Mesenchymal stem cell (in vitro differentiated cells and primary cell): ENCODE measurements around the gene FAM228B.

Source experiments
- DNase-seq: peaks from one replicate; pipeline ENCODE4 v3.0.0-alpha.2; 2013
- H2AFZ ChIP-seq: one replicate; pipeline ENCODE4 v1.6.1; 2013; ENCODE audit warnings: low read depth, mild to moderate bottlenecking, control low read depth, inconsistent platforms, low read length, moderate library complexity
- H2AK5ac ChIP-seq: 2 replicates; pipeline ENCODE4 v1.6.1; 2013; ENCODE audit warnings: low read length, moderate library complexity, mild to moderate bottlenecking, inconsistent platforms; ENCODE audit not compliant: severe bottlenecking
- H2BK120ac ChIP-seq: one replicate; pipeline ENCODE4 v1.6.1; 2013; ENCODE audit warnings: low read depth, mild to moderate bottlenecking, inconsistent platforms, low read length, moderate library complexity
- H2BK12ac ChIP-seq, 2 experiments: one replicate each; pipeline ENCODE4 v1.6.1; 2013; ENCODE audit warnings: inconsistent platforms in 2 of 2, low read length in 2 of 2, mild to moderate bottlenecking in 2 of 2, moderate library complexity in 2 of 2, control low read depth in 1 of 2
- H2BK15ac ChIP-seq: one replicate; pipeline ENCODE4 v1.6.1; 2013; ENCODE audit warnings: mild to moderate bottlenecking, low read depth, inconsistent platforms; ENCODE audit not compliant: poor library complexity, severe bottlenecking
- H2BK5ac ChIP-seq: 2 replicates; pipeline ENCODE4 v1.6.1; 2013; ENCODE audit warnings: low read depth, mild to moderate bottlenecking, low read length, control low read depth, inconsistent platforms; ENCODE audit not compliant: poor library complexity, severe bottlenecking
- H3K14ac ChIP-seq, 2 experiments: one replicate each; pipeline ENCODE4 v1.6.1; 2013; ENCODE audit warnings: inconsistent platforms in 2 of 2, low read length in 2 of 2, control low read depth in 1 of 2, mild to moderate bottlenecking in 1 of 2, moderate library complexity in 1 of 2
- H3K18ac ChIP-seq, 2 experiments: one replicate each; pipeline ENCODE4 v1.6.1; 2013; ENCODE audit warnings: inconsistent platforms in 2 of 2, low read length in 2 of 2, control low read depth in 1 of 2, low read depth in 1 of 2, mild to moderate bottlenecking in 1 of 2
- H3K23ac ChIP-seq, 2 experiments: one replicate each; pipeline ENCODE4 v1.6.1; 2013; ENCODE audit warnings: inconsistent platforms in 2 of 2, low read length in 2 of 2, mild to moderate bottlenecking in 2 of 2, moderate library complexity in 2 of 2, control low read depth in 1 of 2
- H3K27ac ChIP-seq: 2 replicates; pipeline ENCODE4 v1.5.1; 2013; ENCODE audit warnings: mild to moderate bottlenecking, moderate library complexity, low read length, control low read depth, inconsistent platforms; ENCODE audit not compliant: poor library complexity, severe bottlenecking
- H3K27me3 ChIP-seq, 2 experiments: 2 replicates each; pipeline versions ENCODE4 v1.6.1 to v1.7.0; 2013; ENCODE audit warnings: low read length in 2 of 2, mild to moderate bottlenecking in 2 of 2, moderate library complexity in 2 of 2, control low read depth in 1 of 2, inconsistent platforms in 1 of 2; ENCODE audit not compliant: control insufficient read depth in 1 of 2, insufficient read depth in 1 of 2
- H3K36me3 ChIP-seq, 2 experiments: 2 replicates each; pipeline versions ENCODE4 v1.6.1 to v1.7.0; 2013; ENCODE audit warnings: low read length in 2 of 2, control low read depth in 1 of 2, inconsistent platforms in 1 of 2, low read depth in 1 of 2, mild to moderate bottlenecking in 1 of 2; ENCODE audit not compliant: insufficient read depth in 2 of 2, control insufficient read depth in 1 of 2
- H3K4ac ChIP-seq, 2 experiments: one replicate each; pipeline ENCODE4 v1.6.1; 2013; ENCODE audit warnings: inconsistent platforms in 2 of 2, low read length in 2 of 2, mild to moderate bottlenecking in 2 of 2, moderate library complexity in 2 of 2, control low read depth in 1 of 2, low read depth in 1 of 2
- H3K4me1 ChIP-seq: 2 replicates; pipeline ENCODE4 v1.6.1; 2013; ENCODE audit warnings: low read depth, low read length, control low read depth; ENCODE audit not compliant: control insufficient read depth, insufficient read depth
- H3K4me2 ChIP-seq: 2 replicates; pipeline ENCODE4 v1.6.1; 2013; ENCODE audit warnings: low read length, mild to moderate bottlenecking, inconsistent platforms; ENCODE audit not compliant: poor library complexity, severe bottlenecking
- H3K4me3 ChIP-seq, 2 experiments: 2 replicates each; pipeline versions ENCODE4 v1.5.1 to v1.7.0; 2013; ENCODE audit warnings: low read length in 2 of 2, mild to moderate bottlenecking in 2 of 2, control low read depth in 1 of 2, low read depth in 1 of 2; ENCODE audit not compliant: insufficient read depth in 1 of 2
- H3K79me1 ChIP-seq: replicated peaks from 2 replicates; pipeline ENCODE4 v1.6.1; 2013; ENCODE audit warnings: mild to moderate bottlenecking, control low read depth, low read length, inconsistent platforms; ENCODE audit not compliant: poor library complexity, severe bottlenecking
- H3K9ac ChIP-seq: 2 replicates; pipeline ENCODE4 v1.7.0; 2013; ENCODE audit warnings: mild to moderate bottlenecking, low read length, moderate library complexity
- H3K9me3 ChIP-seq: 2 replicates; pipeline ENCODE4 v1.7.0; 2013; ENCODE audit warnings: mild to moderate bottlenecking, low read length; ENCODE audit not compliant: control insufficient read depth
- H4K8ac ChIP-seq: one replicate; pipeline ENCODE4 v1.6.1; 2013; ENCODE audit warnings: inconsistent platforms, mild to moderate bottlenecking, low read length, moderate library complexity
- H4K91ac ChIP-seq: one replicate; pipeline ENCODE4 v1.6.1; 2013; ENCODE audit warnings: mild to moderate bottlenecking, low read length, inconsistent platforms
- WGBS: methylation state at CpG from one replicate; pipeline ENCODE4 v1.1.7; 2013; ENCODE audit warnings: mixed read lengths; 5-methylcytosine and 5-hydroxymethylcytosine counted together

The FAM228B gene

GRCh38 chr2:24158131-24158530, 34.9 kb downstream of the FAM228B start:
- Histone ChIP-seq H3K9me3 (peaks cover 5% of the 10 kb centered on the region), H4K91ac (no peak overlapping the region), H2BK12ac (no peak overlapping the region), H3K36me3 (peaks cover 4 to 10% of the 10 kb centered on the region in 2 experiments), H2AFZ (no peak overlapping the region), H2BK15ac (no peak overlapping the region), H2BK5ac (no peak overlapping the region), H3K23ac (no peak overlapping the region), H3K4me1 (no peaks in the 10 kb centered on the region), H3K18ac (no peak overlapping the region), H3K4me2 (no peak overlapping the region), H3K4me3 (no peak overlapping the region), H3K27me3 (no peaks in the 10 kb centered on the region), H3K14ac (no peak overlapping the region), H2AK5ac (no peak overlapping the region), H3K4ac (no peak overlapping the region), H4K8ac (no peak overlapping the region), H3K27ac (no peak overlapping the region), H2BK120ac (no peak overlapping the region), H3K79me1 (no peaks in the 10 kb centered on the region), H3K9ac (no peak overlapping the region)
- 93% methylated on average over 5 of the region's 5 CpGs for WGBS
- DNase-seq, result no peak

DNA sequence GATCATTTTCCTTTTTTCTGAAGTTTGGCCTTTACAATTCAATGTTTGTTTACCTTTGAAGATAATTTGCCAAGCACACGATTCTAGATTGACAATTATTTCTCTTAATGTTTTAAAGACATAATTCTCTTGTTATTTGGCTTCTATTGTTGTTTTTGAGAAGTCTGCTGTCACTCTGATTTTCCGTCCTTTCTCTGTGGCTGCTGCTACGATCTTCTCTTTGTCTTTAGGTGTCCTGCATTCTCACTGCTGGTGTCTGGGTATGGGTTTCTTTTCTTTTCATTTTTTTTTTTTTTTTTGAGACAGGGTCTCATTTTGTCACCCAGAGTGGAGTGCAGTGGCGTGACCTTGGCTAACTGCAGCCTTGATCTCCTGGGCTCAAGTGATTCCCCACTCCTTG, 36.4 kb downstream of the FAM228B start:
- H3K4me2 ChIP-seq, result no peak overlapping the region
- no peak overlapping the region for H3K27ac ChIP-seq
- H3K14ac ChIP-seq, result no peak overlapping the region
- H3K27me3 ChIP-seq, result no peaks in the 10 kb centered on the region
- no peak overlapping the region for H4K91ac ChIP-seq
- H3K23ac ChIP-seq, result no peak overlapping the region
- peaks cover 3 to 10% of the 10 kb centered on the region in 2 experiments for H3K36me3 ChIP-seq
- H2BK15ac ChIP-seq, result no peak overlapping the region
- H3K9ac ChIP-seq, result no peak overlapping the region
- H3K9me3 ChIP-seq, result peaks cover 5% of the 10 kb centered on the region
- no peak overlapping the region for H2BK120ac ChIP-seq
- H3K79me1 ChIP-seq, result no peaks in the 10 kb centered on the region
- no peak overlapping the region for H3K4me3 ChIP-seq
- no peak overlapping the region for H3K4ac ChIP-seq
- no peaks in the 10 kb centered on the region for H3K4me1 ChIP-seq
- no peak overlapping the region for H4K8ac ChIP-seq
- H2AFZ ChIP-seq, result no peak overlapping the region
- no peak overlapping the region for H2AK5ac ChIP-seq
- no peak overlapping the region for H2BK5ac ChIP-seq
- H2BK12ac ChIP-seq, result no peak overlapping the region
- DNase-seq, result no peak
- 96% methylated on average over 2 of the region's 4 CpGs for WGBS
- H3K18ac ChIP-seq, result no peak overlapping the region

GRCh38 chr2:24160761-24161160, 37.5 kb downstream of the FAM228B start:
- Histone ChIP-seq H2AK5ac (no peak overlapping the region), H2BK15ac (no peak overlapping the region), H3K4me2 (no peak overlapping the region), H2BK120ac (no peak overlapping the region), H3K9ac (no peak overlapping the region), H3K23ac (no peak overlapping the region), H3K9me3 (peaks cover 5% of the 10 kb centered on the region), H3K79me1 (no peaks in the 10 kb centered on the region), H3K14ac (no peak overlapping the region), H3K4me1 (no peaks in the 10 kb centered on the region), H2AFZ (no peak overlapping the region), H2BK12ac (no peak overlapping the region), H4K8ac (no peak overlapping the region), H4K91ac (no peak overlapping the region), H3K4me3 (no peak overlapping the region), H3K18ac (no peak overlapping the region), H2BK5ac (no peak overlapping the region), H3K27ac (no peak overlapping the region), H3K27me3 (no peaks in the 10 kb centered on the region), H3K4ac (no peak overlapping the region), H3K36me3 (peaks cover 3 to 10% of the 10 kb centered on the region in 2 experiments)
- no peak for DNase-seq

DNA sequence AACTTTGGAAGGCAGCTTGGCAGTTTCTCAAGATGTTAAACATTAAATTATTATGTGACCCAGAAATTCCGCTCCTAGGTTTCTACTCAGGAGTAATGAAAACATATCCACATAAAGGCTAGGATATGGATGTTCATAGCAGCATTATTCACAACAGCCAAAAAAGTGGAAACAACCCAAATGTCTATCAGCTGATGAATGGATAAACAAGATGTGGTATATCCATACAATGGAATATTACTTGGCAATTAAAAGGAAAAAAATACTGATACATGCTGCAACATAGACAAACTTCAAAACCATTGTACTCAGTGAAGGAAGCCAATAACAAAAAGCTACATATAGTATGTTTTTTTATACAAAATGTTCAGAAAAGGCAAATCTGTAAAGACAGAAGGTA, 39.2 kb downstream of the FAM228B start:
- no CpG with 5 or more reads among the region's 1 CpG for WGBS
- H3K4me1 ChIP-seq, result no peaks in the 10 kb centered on the region
- no peak overlapping the region for H2BK15ac ChIP-seq
- DNase-seq, result no peak
- H3K27me3 ChIP-seq, result no peaks in the 10 kb centered on the region
- H3K4me3 ChIP-seq, result no peak overlapping the region
- no peak overlapping the region for H2AK5ac ChIP-seq
- H3K79me1 ChIP-seq, result no peaks in the 10 kb centered on the region
- H3K9me3 ChIP-seq, result peaks cover 5% of the 10 kb centered on the region
- no peak overlapping the region for H2BK12ac ChIP-seq
- H3K4ac ChIP-seq, result no peak overlapping the region
- H4K91ac ChIP-seq, result no peak overlapping the region
- H3K18ac ChIP-seq, result no peak overlapping the region
- no peak overlapping the region for H3K14ac ChIP-seq
- no peak overlapping the region for H2AFZ ChIP-seq
- no peak overlapping the region for H3K4me2 ChIP-seq
- no peak overlapping the region for H2BK120ac ChIP-seq
- H4K8ac ChIP-seq, result no peak overlapping the region
- no peak overlapping the region for H3K23ac ChIP-seq
- no peak overlapping the region for H3K27ac ChIP-seq
- H2BK5ac ChIP-seq, result no peak overlapping the region
- no peak overlapping the region for H3K9ac ChIP-seq
- H3K36me3 ChIP-seq, result peaks cover 3 to 10% of the 10 kb centered on the region in 2 experiments
